Activated naive CD8-positive, alpha-beta T cell treated with anti-CD3 and anti-CD28 coated beads, Interleukin-2, amount 50 U/mL, for 16 hours (primary cell): ENCODE measurements around the gene ADAM29.
"Not testable (repeated sequence)": the region's sequence is repeated elsewhere in the genome, so short reads cannot be mapped to it uniquely, and the experiment has no call there.

Experiments
- DNase-seq: peaks from one replicate; pipeline ENCODE4 v3.0.0-alpha.2; 2020; ENCODE audit warnings: low read depth, low spot score

Gene ADAM29

GRCh38 chr4:174948826-174949225 is 30.7 kb downstream of the ADAM29 start:
- no peak for DNase-seq

- DNase-seq: no peak
These were observed 54.8 kb downstream of the ADAM29 start for GRCh38 chr4:174972911-174973310.

GRCh38 chr4:174973336-174973735 is 55.2 kb downstream of the ADAM29 start:
- no peak for DNase-seq

- DNase-seq: no peak
These were observed 65.1 kb downstream of the ADAM29 start for GRCh38 chr4:174983128-174983750.

GRCh38 chr4:174983870-174984269 is 65.7 kb downstream of the ADAM29 start:
- not testable (repeated sequence) for DNase-seq

GRCh38 chr4:174989791-174990190 is 71.6 kb downstream of the ADAM29 start:
- no peak for DNase-seq

- no peak for DNase-seq
These were observed 75.8 kb downstream of the ADAM29 start for GRCh38 chr4:174993916-174994315.

GRCh38 chr4:174996079-174996478 is 77.9 kb downstream of the ADAM29 start:
- DNase-seq: no peak

GRCh38 chr4:174999407-174999806 is 81.2 kb downstream of the ADAM29 start:
- no peak for DNase-seq

- no peak for DNase-seq
These were observed 99.6 kb downstream of the ADAM29 start for GRCh38 chr4:175017751-175018150.

GRCh38 chr4:175019447-175019846 is 101.3 kb downstream of the ADAM29 start:
- not testable (repeated sequence) for DNase-seq
